HEK293 (cell line): ENCODE measurements around the gene MORC1.

Experiments used
- CTCF ChIA-PET: fragments of 350-600 bp; formaldehyde crosslinking; extraction: SDS; loops from one replicate; lab custom pipeline; 2021; ENCODE audit warnings: antibody characterized with exemption; lab: Yijun Ruan, JAX
- POLR2A ChIA-PET: fragments of 300-600 bp; formaldehyde crosslinking; extraction: SDS; loops from one replicate; lab custom pipeline; 2020; ENCODE audit warnings: antibody characterized with exemption, inconsistent platforms; lab: Yijun Ruan, JAX
- H3K27ac ChIP-seq: fragments of 200-500 bp; sonication (Bioruptor generic); 2 replicates; pipeline ENCODE4 v1.5.1; 2014; ENCODE audit warnings: low read depth, low read length, control low read depth, inconsistent platforms; ENCODE audit errors: extremely low read depth
- H3K36me3 ChIP-seq, 2 experiments: fragments of 200-500 bp in 1 of 2; sonication (Bioruptor generic) in 1 of 2; 1 replicate in 1 of 2; 2 replicates in 1 of 2; pipeline ENCODE4 v1.5.1; 2014 to 2017; ENCODE audit warnings: inconsistent platforms in 2 of 2, low read length in 2 of 2; ENCODE audit not compliant: control insufficient read depth in 2 of 2, insufficient read depth in 1 of 2
- H3K4me1 ChIP-seq: fragments of 200-500 bp; sonication (Bioruptor generic); 2 replicates; pipeline ENCODE4 v1.5.1; 2014; ENCODE audit warnings: mild to moderate bottlenecking, low read length, inconsistent platforms; ENCODE audit not compliant: control insufficient read depth, insufficient read depth
- H3K4me3 ChIP-seq: 2 replicates; pipeline ENCODE4 v1.5.1; 2011; ENCODE audit warnings: low read depth, mild to moderate bottlenecking, control low read depth, low read length, moderate library complexity
- H3K9me3 ChIP-seq: fragments of 200-500 bp; sonication (Bioruptor generic); 2 replicates; pipeline ENCODE4 v1.5.1; 2014; ENCODE audit warnings: low read depth, low read length, inconsistent platforms; ENCODE audit not compliant: control insufficient read depth, insufficient read depth
- EGR2 ChIP-seq: fragments of 450-650 bp; formaldehyde crosslinking; IDR thresholded peaks from 2 replicates; pipeline ENCODE4 v1.5.1; 2016; ENCODE audit warnings: low read depth, missing biosample characterization, missing genetic modification characterization
- FEZF1 ChIP-seq: fragments of 450-650 bp; formaldehyde crosslinking; IDR thresholded peaks from 2 replicates; pipeline ENCODE4 v1.5.1; 2016; ENCODE audit warnings: missing biosample characterization, missing genetic modification characterization
- GLIS2 ChIP-seq: fragments of 450-650 bp; formaldehyde crosslinking; IDR thresholded peaks from 2 replicates; pipeline ENCODE4 v1.5.1; 2016; ENCODE audit warnings: missing biosample characterization, missing genetic modification characterization
- MYNN ChIP-seq: fragments of 450-650 bp; formaldehyde crosslinking; IDR thresholded peaks from 2 replicates; pipeline ENCODE4 v1.5.1; 2016; ENCODE audit warnings: missing biosample characterization, missing genetic modification characterization, borderline replicate concordance
- REPIN1 ChIP-seq: fragments of 450-650 bp; formaldehyde crosslinking; IDR thresholded peaks from 2 replicates; pipeline ENCODE4 v1.5.1; 2017; ENCODE audit warnings: missing biosample characterization, missing genetic modification characterization, low read depth
- ZBTB1 ChIP-seq: fragments of 450-650 bp; formaldehyde crosslinking; IDR thresholded peaks from 2 replicates; pipeline ENCODE4 v1.5.1; 2016; ENCODE audit warnings: missing biosample characterization, missing genetic modification characterization
- ZBTB17 ChIP-seq: fragments of 450-650 bp; formaldehyde crosslinking; IDR thresholded peaks from 2 replicates; pipeline ENCODE4 v1.5.1; 2016; ENCODE audit warnings: missing biosample characterization, missing genetic modification characterization
- ZBTB48 ChIP-seq: fragments of 450-650 bp; formaldehyde crosslinking; IDR thresholded peaks from 2 replicates; pipeline ENCODE4 v1.5.1; 2016; ENCODE audit warnings: missing biosample characterization, missing genetic modification characterization
- ZNF133 ChIP-seq: fragments of 450-650 bp; formaldehyde crosslinking; IDR thresholded peaks from 2 replicates; pipeline ENCODE4 v1.5.1; 2016; ENCODE audit warnings: missing biosample characterization, missing genetic modification characterization
- ZNF146 ChIP-seq: fragments of 450-650 bp; formaldehyde crosslinking; IDR thresholded peaks from 2 replicates; pipeline ENCODE4 v1.5.1; 2016; ENCODE audit warnings: missing biosample characterization, missing genetic modification characterization
- ZNF174 ChIP-seq: fragments of 450-650 bp; formaldehyde crosslinking; IDR thresholded peaks from 2 replicates; pipeline ENCODE4 v1.5.0; 2017; ENCODE audit warnings: missing biosample characterization, mild to moderate bottlenecking, missing genetic modification characterization
- ZNF23 ChIP-seq: fragments of 450-650 bp; formaldehyde crosslinking; IDR thresholded peaks from 2 replicates; pipeline ENCODE4 v1.5.1; 2016; ENCODE audit warnings: missing biosample characterization, missing genetic modification characterization, borderline replicate concordance
- ZNF335 ChIP-seq: fragments of 450-650 bp; formaldehyde crosslinking; conservative IDR thresholded peaks from 2 replicates; pipeline ENCODE4 v1.5.1; 2016; ENCODE audit warnings: missing biosample characterization, missing genetic modification characterization
- ZNF426 ChIP-seq: fragments of 450-650 bp; formaldehyde crosslinking; IDR thresholded peaks from 2 replicates; pipeline ENCODE4 v1.5.1; 2017; ENCODE audit warnings: missing biosample characterization, missing genetic modification characterization, mild to moderate bottlenecking, inconsistent platforms, moderate library complexity
- ZNF510 ChIP-seq: fragments of 450-650 bp; formaldehyde crosslinking; IDR thresholded peaks from 2 replicates; pipeline ENCODE4 v1.5.1; 2018; ENCODE audit warnings: mild to moderate bottlenecking, missing genetic modification characterization, missing biosample characterization; ENCODE audit not compliant: insufficient replicate concordance
- ZNF521 ChIP-seq: fragments of 450-650 bp; formaldehyde crosslinking; IDR thresholded peaks from 2 replicates; pipeline ENCODE4 v1.5.1; 2017; ENCODE audit warnings: missing biosample characterization, mild to moderate bottlenecking, missing genetic modification characterization
- ZNF548 ChIP-seq: fragments of 450-650 bp; formaldehyde crosslinking; IDR thresholded peaks from 2 replicates; pipeline ENCODE4 v1.5.1; 2016; ENCODE audit warnings: missing biosample characterization, missing genetic modification characterization
- ZNF560 ChIP-seq: fragments of 450-650 bp; formaldehyde crosslinking; IDR thresholded peaks from 2 replicates; pipeline ENCODE4 v1.5.1; 2017; ENCODE audit warnings: missing biosample characterization, missing genetic modification characterization, borderline replicate concordance
- ZNF585B ChIP-seq: fragments of 450-650 bp; formaldehyde crosslinking; IDR thresholded peaks from 2 replicates; pipeline ENCODE4 v1.5.1; 2016; ENCODE audit warnings: missing biosample characterization, missing genetic modification characterization
- ZNF658 ChIP-seq: fragments of 450-650 bp; formaldehyde crosslinking; IDR thresholded peaks from 2 replicates; pipeline ENCODE4; 2016; ENCODE audit warnings: missing biosample characterization, missing genetic modification characterization
- ZNF747 ChIP-seq: fragments of 450-650 bp; formaldehyde crosslinking; IDR thresholded peaks from 2 replicates; pipeline ENCODE4 v1.5.1; 2016; ENCODE audit warnings: missing biosample characterization, missing genetic modification characterization
- ZNF792 ChIP-seq: fragments of 450-650 bp; formaldehyde crosslinking; IDR thresholded peaks from 2 replicates; pipeline ENCODE4 v1.5.1; 2016; ENCODE audit warnings: missing biosample characterization, missing genetic modification characterization
- ZSCAN16 ChIP-seq: fragments of 450-650 bp; formaldehyde crosslinking; IDR thresholded peaks from 2 replicates; pipeline ENCODE4 v1.5.1; 2016; ENCODE audit warnings: missing biosample characterization, missing genetic modification characterization
- ZXDB ChIP-seq: fragments of 450-650 bp; formaldehyde crosslinking; IDR thresholded peaks from 2 replicates; pipeline ENCODE4 v1.5.1; 2016; ENCODE audit warnings: missing biosample characterization, missing genetic modification characterization
- TF ChIP-seq, protein P1 (sequence below): fragments of 450-650 bp; formaldehyde crosslinking; IDR thresholded peaks from 2 replicates; pipeline ENCODE4 v1.5.1; 2016; ENCODE audit warnings: missing biosample characterization, missing genetic modification characterization
- TF ChIP-seq, protein P2 (sequence below): fragments of 450-650 bp; formaldehyde crosslinking; IDR thresholded peaks from 2 replicates; pipeline ENCODE4 v1.5.1; 2017; ENCODE audit warnings: missing biosample characterization, missing genetic modification characterization
- TF ChIP-seq, protein P3 (sequence below): fragments of 450-650 bp; formaldehyde crosslinking; IDR thresholded peaks from 2 replicates; pipeline ENCODE4 v1.5.1; 2016; ENCODE audit warnings: missing biosample characterization, missing genetic modification characterization
- TF ChIP-seq, protein P4 (sequence below): fragments of 450-650 bp; formaldehyde crosslinking; IDR thresholded peaks from 2 replicates; pipeline ENCODE4 v1.5.1; 2016; ENCODE audit warnings: missing biosample characterization, missing genetic modification characterization
- TF ChIP-seq, protein P5 (sequence below): fragments of 450-650 bp; formaldehyde crosslinking; IDR thresholded peaks from 2 replicates; pipeline ENCODE4 v1.5.1; 2016; ENCODE audit warnings: missing biosample characterization, missing genetic modification characterization, low read depth

Gene MORC1

DNA sequence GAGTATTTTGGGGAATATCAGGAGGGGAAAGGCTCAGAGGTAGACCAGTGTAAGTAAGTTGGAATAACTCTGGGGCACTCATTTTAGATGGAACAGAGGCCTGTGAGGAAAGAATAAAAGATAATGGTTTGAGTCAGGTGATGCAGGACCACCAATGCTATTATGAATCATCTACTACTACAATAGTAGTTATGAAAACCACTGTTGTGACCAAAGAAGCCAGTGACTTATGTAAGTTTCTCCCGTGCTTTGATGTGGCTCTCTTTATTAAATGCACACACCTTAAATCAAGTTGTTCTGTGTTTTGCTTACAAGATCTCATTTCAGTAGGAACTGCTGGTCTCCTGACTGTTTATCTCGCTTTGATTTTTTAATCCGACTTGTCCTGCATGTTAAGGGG, 151.2 kb downstream of the MORC1 start:
- POLR2A ChIA-PET = no interaction called here
- no peak overlapping the region for H3K27ac ChIP-seq
- H3K36me3 ChIP-seq = no peaks in the 10 kb centered on the region
- TF ChIP-seq EGR2 (no peak), ZNF521 (tag by site-specific recombination) (no peak), ZNF23 (no peak)
- CTCF ChIA-PET = no interaction called here
- no peaks in the 10 kb centered on the region for H3K4me1 ChIP-seq
- H3K9me3 ChIP-seq = no peaks in the 10 kb centered on the region
- no peak overlapping the region for H3K4me3 ChIP-seq

DNA sequence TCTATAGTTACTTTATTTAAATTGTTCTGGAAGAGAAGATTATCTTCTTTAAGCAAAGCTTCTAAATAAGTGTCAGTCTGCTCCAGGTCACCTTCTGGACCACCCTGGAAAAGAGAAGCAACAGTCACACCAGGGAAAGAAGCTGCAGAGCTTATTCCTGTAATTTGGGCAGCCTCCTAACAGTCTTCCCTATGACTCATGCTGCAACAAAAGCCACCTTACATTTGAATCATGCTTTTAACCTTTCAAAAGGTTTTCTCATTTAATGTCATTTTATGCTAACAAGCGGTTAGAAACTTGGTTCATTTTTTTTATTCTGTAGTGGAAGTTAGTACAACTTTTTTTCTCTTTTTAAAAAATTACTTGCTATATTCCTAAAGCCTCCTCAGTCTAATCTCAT, 158.9 kb downstream of the MORC1 start:
- H3K4me1 ChIP-seq = no peaks in the 10 kb centered on the region
- no peak overlapping the region for H3K27ac ChIP-seq
- no peak for TF ChIP-seq REPIN1 (tag by site-specific recombination)
- no peak for TF ChIP-seq FEZF1
- no peak for TF ChIP-seq ZNF585B (tag by site-specific recombination)
- TF ChIP-seq, protein P1, sequence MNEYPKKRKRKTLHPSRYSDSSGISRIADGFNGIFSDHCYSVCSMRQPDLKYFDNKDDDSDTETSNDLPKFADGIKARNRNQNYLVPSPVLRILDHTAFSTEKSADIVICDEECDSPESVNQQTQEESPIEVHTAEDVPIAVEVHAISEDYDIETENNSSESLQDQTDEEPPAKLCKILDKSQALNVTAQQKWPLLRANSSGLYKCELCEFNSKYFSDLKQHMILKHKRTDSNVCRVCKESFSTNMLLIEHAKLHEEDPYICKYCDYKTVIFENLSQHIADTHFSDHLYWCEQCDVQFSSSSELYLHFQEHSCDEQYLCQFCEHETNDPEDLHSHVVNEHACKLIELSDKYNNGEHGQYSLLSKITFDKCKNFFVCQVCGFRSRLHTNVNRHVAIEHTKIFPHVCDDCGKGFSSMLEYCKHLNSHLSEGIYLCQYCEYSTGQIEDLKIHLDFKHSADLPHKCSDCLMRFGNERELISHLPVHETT (tag by site-specific recombination) = no peak
- no peak for TF ChIP-seq ZNF335 (tag by site-specific recombination)
- TF ChIP-seq GLIS2 = no peak
- TF ChIP-seq, protein P2, sequence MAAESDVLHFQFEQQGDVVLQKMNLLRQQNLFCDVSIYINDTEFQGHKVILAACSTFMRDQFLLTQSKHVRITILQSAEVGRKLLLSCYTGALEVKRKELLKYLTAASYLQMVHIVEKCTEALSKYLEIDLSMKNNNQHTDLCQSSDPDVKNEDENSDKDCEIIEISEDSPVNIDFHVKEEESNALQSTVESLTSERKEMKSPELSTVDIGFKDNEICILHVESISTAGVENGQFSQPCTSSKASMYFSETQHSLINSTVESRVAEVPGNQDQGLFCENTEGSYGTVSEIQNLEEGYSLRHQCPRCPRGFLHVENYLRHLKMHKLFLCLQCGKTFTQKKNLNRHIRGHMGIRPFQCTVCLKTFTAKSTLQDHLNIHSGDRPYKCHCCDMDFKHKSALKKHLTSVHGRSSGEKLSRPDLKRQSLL (tag by site-specific recombination) = no peak
- no peak for TF ChIP-seq ZXDB (tag by site-specific recombination)
- TF ChIP-seq ZBTB1 (tag by site-specific recombination) = no peak
- TF ChIP-seq ZNF133 (tag by site-specific recombination) = no peak
- no peak for TF ChIP-seq ZNF747
- TF ChIP-seq ZNF548 (tag by site-specific recombination) = no peak
- TF ChIP-seq ZSCAN16 = no peak
- no peak for TF ChIP-seq ZNF792 (tag by site-specific recombination)
- TF ChIP-seq ZNF146 (tag by site-specific recombination) = no peak
- TF ChIP-seq ZBTB17 (tag by site-specific recombination) = no peak
- TF ChIP-seq, protein P3, sequence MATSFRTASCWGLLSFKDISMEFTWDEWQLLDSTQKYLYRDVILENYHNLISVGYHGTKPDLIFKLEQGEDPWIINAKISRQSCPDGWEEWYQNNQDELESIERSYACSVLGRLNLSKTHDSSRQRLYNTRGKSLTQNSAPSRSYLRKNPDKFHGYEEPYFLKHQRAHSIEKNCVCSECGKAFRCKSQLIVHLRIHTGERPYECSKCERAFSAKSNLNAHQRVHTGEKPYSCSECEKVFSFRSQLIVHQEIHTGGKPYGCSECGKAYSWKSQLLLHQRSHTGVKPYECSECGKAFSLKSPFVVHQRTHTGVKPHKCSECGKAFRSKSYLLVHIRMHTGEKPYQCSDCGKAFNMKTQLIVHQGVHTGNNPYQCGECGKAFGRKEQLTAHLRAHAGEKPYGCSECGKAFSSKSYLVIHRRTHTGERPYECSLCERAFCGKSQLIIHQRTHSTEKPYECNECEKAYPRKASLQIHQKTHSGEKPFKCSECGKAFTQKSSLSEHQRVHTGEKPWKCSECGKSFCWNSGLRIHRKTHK = no peak
- no peak for TF ChIP-seq ZNF560
- TF ChIP-seq, all 188 proteins: peak for 0
- Histone ChIP-seq H3K4me3 (no peak overlapping the region), H3K36me3 (no peaks in the 10 kb centered on the region), H3K9me3 (no peaks in the 10 kb centered on the region)
- ChIA-PET CTCF (no interaction called here), POLR2A (no interaction called here)

DNA sequence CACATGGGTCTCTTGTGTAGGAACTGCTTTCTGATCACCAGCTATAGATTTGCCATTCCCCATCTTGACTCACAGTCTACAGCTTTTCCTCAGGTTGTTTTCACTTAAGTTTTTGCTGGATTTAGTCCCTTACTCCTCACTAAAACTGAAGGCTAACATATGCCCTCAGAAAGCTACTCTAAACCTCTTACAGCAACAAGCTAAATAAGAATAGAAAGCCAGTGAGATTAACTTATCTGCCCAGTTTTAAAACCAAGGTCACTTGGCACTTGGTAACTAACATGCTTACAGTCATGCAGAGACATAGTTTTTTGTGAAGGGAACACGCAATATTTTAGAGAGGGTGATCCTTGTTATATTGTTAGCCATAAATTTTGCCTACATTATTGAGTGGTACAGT, 164.2 kb downstream of the MORC1 start, which contains the start of gene GUCA1C:
Gene GUCA1C, minus strand, starts transcription at position 180 of the 400 bp plus-strand sequence. Its CDS starts 117 bp downstream, at position 63.
- TF ChIP-seq ZBTB48 = no peak
- TF ChIP-seq ZNF658 = no peak
- TF ChIP-seq, protein P4, sequence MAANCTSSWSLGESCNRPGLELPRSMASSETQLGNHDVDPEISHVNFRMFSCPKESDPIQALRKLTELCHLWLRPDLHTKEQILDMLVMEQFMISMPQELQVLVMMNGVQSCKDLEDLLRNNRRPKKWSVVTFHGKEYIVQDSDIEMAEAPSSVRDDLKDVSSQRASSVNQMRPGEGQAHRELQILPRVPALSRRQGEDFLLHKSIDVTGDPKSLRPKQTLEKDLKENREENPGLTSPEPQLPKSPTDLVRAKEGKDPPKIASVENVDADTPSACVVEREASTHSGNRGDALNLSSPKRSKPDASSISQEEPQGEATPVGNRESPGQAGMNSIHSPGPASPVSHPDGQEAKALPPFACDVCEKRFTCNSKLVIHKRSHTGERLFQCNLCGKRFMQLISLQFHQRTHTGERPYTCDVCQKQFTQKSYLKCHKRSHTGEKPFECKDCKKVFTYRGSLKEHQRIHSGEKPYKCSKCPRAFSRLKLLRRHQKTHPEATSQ (tag by site-specific recombination) = no peak
- no peak for TF ChIP-seq ZNF510
- TF ChIP-seq ZNF426 (tag by site-specific recombination) = no peak
- TF ChIP-seq, protein P5, sequence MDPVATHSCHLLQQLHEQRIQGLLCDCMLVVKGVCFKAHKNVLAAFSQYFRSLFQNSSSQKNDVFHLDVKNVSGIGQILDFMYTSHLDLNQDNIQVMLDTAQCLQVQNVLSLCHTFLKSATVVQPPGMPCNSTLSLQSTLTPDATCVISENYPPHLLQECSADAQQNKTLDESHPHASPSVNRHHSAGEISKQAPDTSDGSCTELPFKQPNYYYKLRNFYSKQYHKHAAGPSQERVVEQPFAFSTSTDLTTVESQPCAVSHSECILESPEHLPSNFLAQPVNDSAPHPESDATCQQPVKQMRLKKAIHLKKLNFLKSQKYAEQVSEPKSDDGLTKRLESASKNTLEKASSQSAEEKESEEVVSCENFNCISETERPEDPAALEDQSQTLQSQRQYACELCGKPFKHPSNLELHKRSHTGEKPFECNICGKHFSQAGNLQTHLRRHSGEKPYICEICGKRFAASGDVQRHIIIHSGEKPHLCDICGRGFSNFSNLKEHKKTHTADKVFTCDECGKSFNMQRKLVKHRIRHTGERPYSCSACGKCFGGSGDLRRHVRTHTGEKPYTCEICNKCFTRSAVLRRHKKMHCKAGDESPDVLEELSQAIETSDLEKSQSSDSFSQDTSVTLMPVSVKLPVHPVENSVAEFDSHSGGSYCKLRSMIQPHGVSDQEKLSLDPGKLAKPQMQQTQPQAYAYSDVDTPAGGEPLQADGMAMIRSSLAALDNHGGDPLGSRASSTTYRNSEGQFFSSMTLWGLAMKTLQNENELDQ (tag by site-specific recombination) = no peak
- no peak for TF ChIP-seq ZNF174 (tag by site-specific recombination)
- TF ChIP-seq MYNN = no peak
- ChIA-PET POLR2A (no interaction called here), CTCF (interaction anchor here (0.6 kb wide), 1 partner anchor 29 kb away, joined by 3 read pairs; no protein-coding TSS in a partner anchor)
- no peaks in the 10 kb centered on the region for H3K36me3 ChIP-seq
- H3K9me3 ChIP-seq = no peaks in the 10 kb centered on the region
- no peaks in the 10 kb centered on the region for H3K4me1 ChIP-seq
- H3K4me3 ChIP-seq = no peak within 1 kb of the TSS
- H3K27ac ChIP-seq = no peak within 1 kb of the TSS
